ENCODE measurements around the gene NF2. TPM values are rescaled to one million over a fixed set of nuclear protein-coding genes. Genes with fewer than 3 reads are reported as not detected.
A peak's percentile ranks its signal among the peaks of the same experiment; 100 is the strongest.

Gene NF2
- polyA plus RNA-seq, 2 donors: 7.5 to 8.3 TPM

DNA sequence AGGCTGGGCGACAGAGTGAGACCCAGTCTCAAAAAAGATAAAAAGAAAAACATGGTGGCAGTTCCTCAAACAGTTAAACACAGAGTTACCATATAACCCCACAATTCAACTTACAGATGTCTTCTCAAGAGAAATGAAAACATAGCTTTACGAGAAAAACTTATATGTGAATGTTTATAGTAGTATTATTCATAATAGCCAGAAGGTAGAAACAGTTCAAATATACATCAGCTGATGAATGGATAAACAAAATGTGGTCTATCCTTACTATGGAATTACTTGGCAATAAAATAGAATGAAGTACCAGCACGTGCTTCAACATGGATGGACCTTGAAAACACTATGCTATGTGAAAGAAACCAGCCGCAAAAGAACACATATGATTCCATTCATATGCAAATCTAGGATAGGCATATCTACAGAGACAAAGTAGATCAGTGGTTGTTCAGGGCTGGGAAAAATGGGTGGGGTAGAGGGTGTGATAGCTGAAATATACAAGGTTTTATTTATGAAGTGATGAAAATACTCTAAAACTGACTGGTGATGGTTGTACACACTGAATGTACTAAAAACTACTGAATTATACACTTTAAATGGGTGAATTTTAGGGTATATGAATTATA, 12.4 kb downstream of the NF2 start:
- H3K27ac ChIP-seq (ENCODE audit: low read depth in 2 of 2, low read length in 1 of 2): no peak overlapping the region
- H3K9me3 ChIP-seq (ENCODE audit: control insufficient read depth in 2 of 2, insufficient read depth in 1 of 2, low read depth in 1 of 2, low read length in 1 of 2): no peaks in the 10 kb centered on the region
- no peak overlapping the region for H3K4me3 ChIP-seq (ENCODE audit: low read depth in 1 of 2, low read length in 2 of 2)
- H3K4me1 ChIP-seq (ENCODE audit: control insufficient read depth in 2 of 2, insufficient read depth in 2 of 2, low read length in 1 of 2): peaks cover 2% of the 10 kb centered on the region in 2 donors
- no peaks in the 10 kb centered on the region for H3K36me3 ChIP-seq (ENCODE audit: control insufficient read depth in 2 of 2, insufficient read depth in 2 of 2, low read length in 1 of 2)
- WGBS, 2 donors: 70 to 72% methylated on average over 4 of the region's 4 CpGs
- no peaks in the 10 kb centered on the region for H3K27me3 ChIP-seq (ENCODE audit: control insufficient read depth in 1 of 2, insufficient read depth in 2 of 2, low read length in 2 of 2)

DNA sequence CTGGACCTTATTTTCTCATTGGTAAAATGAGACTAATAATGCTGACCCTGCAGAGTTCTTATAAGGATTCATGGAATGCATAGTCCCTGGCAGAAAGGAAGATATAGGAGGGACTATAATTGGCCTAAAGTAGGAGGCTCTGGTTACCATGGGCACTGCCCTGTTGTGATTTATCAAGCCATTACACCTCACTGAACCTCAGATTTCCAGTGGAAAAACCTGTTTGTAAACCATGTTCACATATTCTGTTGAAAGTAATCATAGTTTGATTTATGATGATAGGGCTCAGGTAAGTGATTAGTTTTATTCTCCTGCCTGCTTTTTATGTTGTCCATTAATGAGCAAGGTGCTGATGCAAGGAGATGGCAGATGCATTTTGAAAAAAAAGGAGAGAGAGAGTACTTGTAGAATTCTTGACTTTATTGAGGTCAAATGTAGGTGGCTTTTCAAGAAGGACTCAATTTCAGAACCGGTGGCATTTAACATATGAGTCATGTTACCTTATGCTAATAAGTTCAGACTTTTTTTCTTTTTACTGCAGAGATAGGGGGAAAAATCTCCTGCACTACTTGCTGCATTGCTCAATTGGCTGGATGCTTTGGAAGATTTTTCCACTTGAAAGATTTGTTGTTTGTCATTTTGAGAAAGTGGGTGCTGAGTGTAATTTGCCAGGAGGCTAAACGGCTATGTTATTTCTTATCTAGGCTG, 14.6 kb downstream of the NF2 start:
- 19 to 21% methylated on average over 2 of the region's 2 CpGs for WGBS, 2 donors
- H3K27ac ChIP-seq (ENCODE audit: low read depth in 2 of 2, low read length in 1 of 2): peak overlapping the region in 1 of 2 donors; percentile 51

DNA sequence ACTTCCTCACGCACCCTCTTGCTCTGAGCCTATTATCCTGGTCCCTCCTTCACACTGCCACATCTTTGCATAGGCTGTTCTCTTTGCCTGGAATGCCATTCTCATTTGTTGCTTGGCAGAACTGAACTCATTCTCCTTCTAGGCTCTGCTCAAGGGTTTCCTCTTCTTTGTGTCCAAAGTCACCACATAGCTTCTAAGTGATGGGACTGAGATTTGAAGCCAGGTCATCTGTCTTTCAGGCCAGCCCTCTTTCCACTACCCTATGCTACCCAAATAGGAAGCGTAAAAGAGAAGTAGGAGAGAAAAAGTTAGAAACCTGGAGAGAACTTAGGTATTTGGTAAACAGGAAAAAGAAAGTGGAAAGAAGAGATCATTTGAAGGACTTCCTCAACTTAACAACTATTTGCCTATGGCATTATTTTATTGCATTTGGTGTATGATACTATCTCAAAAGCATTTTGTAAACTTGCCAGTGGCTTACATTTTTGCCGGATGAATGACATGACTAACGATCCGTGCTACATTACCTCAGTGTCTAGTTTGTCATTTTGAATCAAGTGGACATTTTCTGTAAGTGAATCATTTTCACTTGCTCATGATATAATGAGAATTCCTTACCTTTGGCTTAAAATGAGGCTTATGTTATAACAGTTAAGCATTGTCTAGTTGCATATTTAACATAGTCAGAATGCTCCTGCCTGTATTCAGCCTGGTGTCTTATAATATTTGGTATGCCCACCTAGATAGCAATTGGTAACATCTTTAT, 18.5 kb downstream of the NF2 start:
- H3K27me3 ChIP-seq (ENCODE audit: control insufficient read depth in 1 of 2, insufficient read depth in 2 of 2, low read length in 2 of 2): no peaks in the 10 kb centered on the region
- no peaks in the 10 kb centered on the region for H3K9me3 ChIP-seq (ENCODE audit: control insufficient read depth in 2 of 2, insufficient read depth in 1 of 2, low read depth in 1 of 2, low read length in 1 of 2)
- no peak overlapping the region for H3K4me3 ChIP-seq (ENCODE audit: low read depth in 1 of 2, low read length in 2 of 2)
- H3K4me1 ChIP-seq (ENCODE audit: control insufficient read depth in 2 of 2, insufficient read depth in 2 of 2, low read length in 1 of 2): peaks cover 0 to 8% of the 10 kb centered on the region in 2 donors
- H3K36me3 ChIP-seq (ENCODE audit: control insufficient read depth in 2 of 2, insufficient read depth in 2 of 2, low read length in 1 of 2): no peaks in the 10 kb centered on the region
- peak overlapping the region; percentile 29 to 77 for H3K27ac ChIP-seq (ENCODE audit: low read depth in 2 of 2, low read length in 1 of 2)
- 35 to 47% methylated on average over 5 of the region's 5 CpGs for WGBS, 2 donors

More for the DNA sequence above, 14.6 kb downstream of the NF2 start:
- Histone ChIP-seq H3K27me3 (ENCODE audit: control insufficient read depth in 1 of 2, insufficient read depth in 2 of 2, low read length in 2 of 2) (no peaks in the 10 kb centered on the region), H3K9me3 (ENCODE audit: control insufficient read depth in 2 of 2, insufficient read depth in 1 of 2, low read depth in 1 of 2, low read length in 1 of 2) (no peaks in the 10 kb centered on the region), H3K4me3 (ENCODE audit: low read depth in 1 of 2, low read length in 2 of 2) (no peak overlapping the region), H3K4me1 (ENCODE audit: control insufficient read depth in 2 of 2, insufficient read depth in 2 of 2, low read length in 1 of 2) (peaks cover 2 to 8% of the 10 kb centered on the region in 2 donors), H3K36me3 (ENCODE audit: control insufficient read depth in 2 of 2, insufficient read depth in 2 of 2, low read length in 1 of 2) (no peaks in the 10 kb centered on the region)

DNA sequence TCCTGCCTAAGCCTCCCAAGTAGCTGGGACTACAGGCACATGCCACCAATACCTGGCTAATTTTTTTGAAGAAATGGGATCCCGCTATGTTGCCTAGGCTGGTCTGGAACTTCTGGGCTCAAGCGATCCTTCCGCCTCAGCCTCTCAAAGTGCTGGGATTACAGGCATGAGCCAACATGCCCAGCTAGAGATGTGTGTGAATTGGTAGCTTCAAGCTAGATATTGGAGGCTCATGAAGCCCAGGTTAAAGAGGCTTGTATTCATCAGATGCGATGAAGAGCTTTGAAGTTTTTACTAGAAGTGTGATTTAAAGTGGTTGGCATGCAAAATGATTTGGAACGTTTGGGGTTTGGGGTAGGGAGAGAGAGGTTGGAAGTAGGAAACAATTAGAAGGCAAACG, 19.6 kb downstream of the NF2 start:
- Histone ChIP-seq H3K36me3 (ENCODE audit: control insufficient read depth in 2 of 2, insufficient read depth in 2 of 2, low read length in 1 of 2) (no peaks in the 10 kb centered on the region), H3K27me3 (ENCODE audit: control insufficient read depth in 1 of 2, insufficient read depth in 2 of 2, low read length in 2 of 2) (no peaks in the 10 kb centered on the region), H3K9me3 (ENCODE audit: control insufficient read depth in 2 of 2, insufficient read depth in 1 of 2, low read depth in 1 of 2, low read length in 1 of 2) (no peaks in the 10 kb centered on the region), H3K4me1 (ENCODE audit: control insufficient read depth in 2 of 2, insufficient read depth in 2 of 2, low read length in 1 of 2) (peaks cover 0 to 8% of the 10 kb centered on the region in 2 donors), H3K27ac (ENCODE audit: low read depth in 2 of 2, low read length in 1 of 2) (no peak overlapping the region), H3K4me3 (ENCODE audit: low read depth in 1 of 2, low read length in 2 of 2) (no peak overlapping the region)
- WGBS, 2 donors: 57 to 72% methylated on average over 6 of the region's 6 CpGs

DNA sequence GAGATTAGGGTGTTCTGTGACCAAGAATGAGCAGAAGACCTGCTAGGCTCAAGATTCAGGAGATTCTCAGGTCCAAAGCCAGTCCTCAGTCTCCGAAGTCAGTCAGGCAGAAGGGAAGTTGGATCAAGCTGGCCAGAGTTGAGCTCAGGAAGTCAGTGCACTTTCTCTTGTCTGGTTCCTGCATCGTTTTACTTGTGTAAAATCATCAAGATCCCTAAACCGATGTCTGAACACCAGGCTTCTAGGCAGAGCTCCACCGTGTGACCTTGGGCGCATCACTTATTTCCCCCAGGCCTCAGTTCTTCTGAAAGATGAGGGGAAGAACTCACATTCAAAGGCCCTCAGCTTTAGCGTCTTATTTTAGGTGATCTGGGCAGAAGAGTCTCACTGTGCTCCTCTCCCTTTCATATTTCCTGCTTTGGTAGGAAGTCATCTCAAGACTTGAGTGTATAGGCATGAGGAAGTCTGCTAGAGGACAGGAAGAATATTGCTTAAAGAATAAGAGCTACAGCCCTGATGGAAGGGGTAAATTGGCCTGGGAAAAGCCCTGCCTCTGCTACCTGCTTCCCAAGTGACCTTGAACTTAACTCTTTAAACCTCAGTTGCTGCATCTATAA, 20.2 kb downstream of the NF2 start:
- H3K4me1 ChIP-seq (ENCODE audit: control insufficient read depth in 2 of 2, insufficient read depth in 2 of 2, low read length in 1 of 2): peaks cover 0 to 8% of the 10 kb centered on the region in 2 donors
- H3K9me3 ChIP-seq (ENCODE audit: control insufficient read depth in 2 of 2, insufficient read depth in 1 of 2, low read depth in 1 of 2, low read length in 1 of 2): no peaks in the 10 kb centered on the region
- no peaks in the 10 kb centered on the region for H3K36me3 ChIP-seq (ENCODE audit: control insufficient read depth in 2 of 2, insufficient read depth in 2 of 2, low read length in 1 of 2)
- H3K4me3 ChIP-seq (ENCODE audit: low read depth in 1 of 2, low read length in 2 of 2): no peak overlapping the region
- H3K27me3 ChIP-seq (ENCODE audit: control insufficient read depth in 1 of 2, insufficient read depth in 2 of 2, low read length in 2 of 2): no peaks in the 10 kb centered on the region
- H3K27ac ChIP-seq (ENCODE audit: low read depth in 2 of 2, low read length in 1 of 2): no peak overlapping the region
- 64 to 76% methylated on average over 6 of the region's 6 CpGs for WGBS, 2 donors

DNA sequence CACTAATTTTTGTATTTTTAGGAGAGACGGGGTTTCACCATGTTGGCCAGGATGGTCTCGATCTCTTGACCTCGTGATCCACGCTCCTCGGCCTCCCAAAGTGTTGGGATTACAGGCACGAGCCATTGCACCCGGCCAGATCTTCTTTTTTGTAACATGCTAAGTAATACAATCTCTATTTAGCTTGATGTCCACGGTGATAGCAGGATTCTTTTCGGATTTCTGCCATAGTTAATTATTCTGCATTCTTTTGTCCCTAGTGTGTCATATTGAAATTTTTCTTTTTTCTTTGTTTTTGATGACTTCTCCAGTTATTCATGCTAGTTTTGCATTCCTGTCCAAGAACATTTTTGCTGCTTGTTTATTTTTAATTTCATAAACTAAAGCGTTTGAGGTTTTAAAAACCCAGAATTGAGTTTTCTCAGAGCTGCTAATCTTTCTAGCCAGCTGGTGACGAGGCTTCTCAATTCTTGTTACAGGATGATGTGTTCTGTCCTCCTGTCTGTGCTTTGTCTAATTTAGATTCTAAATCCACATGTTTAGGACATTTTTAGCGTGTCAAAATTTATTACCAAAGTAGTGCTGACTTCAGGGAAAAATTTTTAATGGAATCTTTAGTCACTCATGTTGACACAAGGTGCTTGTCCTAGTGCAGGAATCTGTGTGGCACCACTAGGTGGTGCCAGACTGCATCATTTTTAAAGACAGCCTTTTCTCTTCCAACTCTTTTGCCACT, 21.8 kb downstream of the NF2 start:
- Histone ChIP-seq H3K4me1 (ENCODE audit: control insufficient read depth in 2 of 2, insufficient read depth in 2 of 2, low read length in 1 of 2) (peaks cover 0 to 8% of the 10 kb centered on the region in 2 donors), H3K4me3 (ENCODE audit: low read depth in 1 of 2, low read length in 2 of 2) (no peak overlapping the region), H3K27me3 (ENCODE audit: control insufficient read depth in 1 of 2, insufficient read depth in 2 of 2, low read length in 2 of 2) (no peaks in the 10 kb centered on the region), H3K27ac (ENCODE audit: low read depth in 2 of 2, low read length in 1 of 2) (no peak overlapping the region), H3K9me3 (ENCODE audit: control insufficient read depth in 2 of 2, insufficient read depth in 1 of 2, low read depth in 1 of 2, low read length in 1 of 2) (no peaks in the 10 kb centered on the region), H3K36me3 (ENCODE audit: control insufficient read depth in 2 of 2, insufficient read depth in 2 of 2, low read length in 1 of 2) (no peaks in the 10 kb centered on the region)
- 68 to 70% methylated on average over 12 of the region's 12 CpGs for WGBS, 2 donors

DNA sequence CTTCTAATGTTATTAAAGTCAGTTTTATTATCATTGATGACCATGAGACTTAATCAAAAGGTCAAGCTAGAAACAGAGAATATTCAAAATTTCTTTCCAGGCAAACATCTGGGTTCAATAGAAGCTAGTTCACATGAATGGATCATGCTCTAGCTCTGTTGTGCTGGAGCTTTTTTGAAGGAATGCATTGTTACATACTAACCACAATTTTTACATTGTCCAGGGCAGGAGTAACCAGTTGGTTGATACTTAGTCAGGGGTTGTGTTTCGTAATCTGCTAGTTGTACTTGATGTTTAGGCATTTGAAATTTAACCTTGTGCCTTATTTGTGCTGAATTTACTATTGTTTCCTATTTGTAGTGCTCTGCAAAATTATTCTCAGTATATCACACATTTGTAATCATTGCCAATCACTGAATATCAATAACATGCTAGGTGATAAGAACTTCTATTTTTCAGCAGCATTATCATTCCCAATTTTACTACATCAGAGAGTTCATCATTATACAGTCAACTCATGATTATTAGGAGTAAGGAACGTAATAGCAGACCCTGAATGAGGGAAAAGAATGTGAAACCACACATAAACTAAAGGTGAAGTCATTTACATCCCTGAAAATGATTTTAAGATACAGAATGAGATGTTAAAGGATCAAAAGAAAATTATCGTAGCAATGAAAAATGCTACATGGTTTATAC, 23.2 kb downstream of the NF2 start:
- Histone ChIP-seq H3K27me3 (ENCODE audit: control insufficient read depth in 1 of 2, insufficient read depth in 2 of 2, low read length in 2 of 2) (no peaks in the 10 kb centered on the region), H3K9me3 (ENCODE audit: control insufficient read depth in 2 of 2, insufficient read depth in 1 of 2, low read depth in 1 of 2, low read length in 1 of 2) (no peaks in the 10 kb centered on the region), H3K4me3 (ENCODE audit: low read depth in 1 of 2, low read length in 2 of 2) (no peak overlapping the region), H3K4me1 (ENCODE audit: control insufficient read depth in 2 of 2, insufficient read depth in 2 of 2, low read length in 1 of 2) (peaks cover 0 to 2% of the 10 kb centered on the region in 2 donors), H3K27ac (ENCODE audit: low read depth in 2 of 2, low read length in 1 of 2) (peak overlapping the region in 1 of 2 donors; percentile 61), H3K36me3 (ENCODE audit: control insufficient read depth in 2 of 2, insufficient read depth in 2 of 2, low read length in 1 of 2) (no peaks in the 10 kb centered on the region)
- WGBS, 2 donors: 87 to 91% methylated on average over 3 of the region's 3 CpGs

DNA sequence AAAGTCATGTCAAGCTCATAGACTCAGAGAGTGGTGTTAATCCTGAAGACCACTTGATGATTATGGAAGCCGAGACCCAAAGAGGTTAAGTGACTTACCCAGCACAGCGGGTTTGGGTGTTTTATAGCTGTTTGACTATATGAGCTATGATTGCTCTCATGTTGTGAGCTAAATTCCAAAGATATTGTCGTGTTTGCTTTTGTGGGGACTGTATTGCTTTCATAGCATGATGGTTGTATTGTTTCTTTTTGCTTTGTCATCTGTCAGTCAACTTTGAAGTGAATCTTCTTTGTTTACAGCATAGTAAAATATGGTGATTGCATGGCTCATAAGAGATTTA, 23.7 kb downstream of the NF2 start:
- Histone ChIP-seq H3K4me3 (ENCODE audit: low read depth in 1 of 2, low read length in 2 of 2) (no peak overlapping the region), H3K27me3 (ENCODE audit: control insufficient read depth in 1 of 2, insufficient read depth in 2 of 2, low read length in 2 of 2) (no peaks in the 10 kb centered on the region), H3K4me1 (ENCODE audit: control insufficient read depth in 2 of 2, insufficient read depth in 2 of 2, low read length in 1 of 2) (no peaks in the 10 kb centered on the region), H3K36me3 (ENCODE audit: control insufficient read depth in 2 of 2, insufficient read depth in 2 of 2, low read length in 1 of 2) (no peaks in the 10 kb centered on the region), H3K27ac (ENCODE audit: low read depth in 2 of 2, low read length in 1 of 2) (no peak overlapping the region), H3K9me3 (ENCODE audit: control insufficient read depth in 2 of 2, insufficient read depth in 1 of 2, low read depth in 1 of 2, low read length in 1 of 2) (no peaks in the 10 kb centered on the region)
- WGBS, 2 donors: 96 to 98% methylated on average over 3 of the region's 3 CpGs
